Heart left ventricle (tissue), 13 donors: ENCODE results near the gene DRC7.

Source experiments
- POLR2A ChIP-seq, 2 donors: fragments of 450-650 bp; IDR thresholded peaks; one replicate each; pipeline ENCODE4 v1.6.1; 2017; ENCODE audit warnings: antibody characterized with exemption in 2 of 2, mild to moderate bottlenecking in 2 of 2, moderate library complexity in 2 of 2
- TF ChIP-seq, protein P1 (sequence below), 12 donors: fragments of 200-600 bp; sonication (generic) in 4 of 12; IDR thresholded peaks; one replicate each; pipeline versions ENCODE4 v1.5.0 to v1.8.0; 2018 to 2022; ENCODE audit warnings: antibody characterized with exemption in 12 of 12, mild to moderate bottlenecking in 5 of 12
- donor health status: ischemic (EF 13 %, LVEDD 7.1; RV severe dilation, severe dysfunction).
- donor health status: DM: no; HTN: yes; CAD: no.
- donor health status: DM: no; HTN: no; CAD: no.
- donor health status: ischemic (EF 25% LVEDD 6.9; RV normal size, moderate dysfunction).
- donor health status: ischemic (EF 25% LVEDD 5.7; RV mildly dilated, moderate dysfunction).
- donor health status: ischemic (EF 35%, LVEDD 5.7; RV mildly dilated, moderate dysfunction).
- donor health status: nonischemic (EF 11% LVEDD 7.7; RV severe dilation, severe dysfunction).
- donor health status: DM: yes; HTN: yes; CAD: no.
- donor health status: PGD.
- donor health status: ischemic (EF 29% LVEDD 5.4; RV normal size, mild dysfunction).
- donor health status: nonischemic (EF 23%, LVEDD 6.1; RV moderate dilation, normal function).

DNA sequence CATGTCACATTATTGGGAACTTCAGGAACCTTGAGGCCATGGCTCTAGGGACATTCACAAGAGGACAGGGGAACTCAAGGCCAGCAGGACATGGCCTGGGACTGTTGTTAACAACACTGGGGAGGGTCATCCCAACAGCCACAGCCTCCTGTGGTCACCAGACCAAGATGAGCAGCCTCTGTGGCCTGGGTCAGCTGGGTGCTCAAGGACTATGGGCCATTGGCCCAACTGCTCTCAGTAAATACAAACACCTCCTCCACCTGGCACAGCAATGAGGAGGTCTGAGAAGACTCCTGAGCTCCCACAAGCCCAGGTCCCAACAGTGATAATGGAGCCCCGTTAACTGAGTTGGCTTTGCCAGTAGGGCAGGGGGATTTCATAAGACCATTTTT is 86.7 kb downstream of the DRC7 start:
- TF ChIP-seq POLR2A (IDR thresholded peaks at IDR 0.05), result no peak
- TF ChIP-seq, protein P1, sequence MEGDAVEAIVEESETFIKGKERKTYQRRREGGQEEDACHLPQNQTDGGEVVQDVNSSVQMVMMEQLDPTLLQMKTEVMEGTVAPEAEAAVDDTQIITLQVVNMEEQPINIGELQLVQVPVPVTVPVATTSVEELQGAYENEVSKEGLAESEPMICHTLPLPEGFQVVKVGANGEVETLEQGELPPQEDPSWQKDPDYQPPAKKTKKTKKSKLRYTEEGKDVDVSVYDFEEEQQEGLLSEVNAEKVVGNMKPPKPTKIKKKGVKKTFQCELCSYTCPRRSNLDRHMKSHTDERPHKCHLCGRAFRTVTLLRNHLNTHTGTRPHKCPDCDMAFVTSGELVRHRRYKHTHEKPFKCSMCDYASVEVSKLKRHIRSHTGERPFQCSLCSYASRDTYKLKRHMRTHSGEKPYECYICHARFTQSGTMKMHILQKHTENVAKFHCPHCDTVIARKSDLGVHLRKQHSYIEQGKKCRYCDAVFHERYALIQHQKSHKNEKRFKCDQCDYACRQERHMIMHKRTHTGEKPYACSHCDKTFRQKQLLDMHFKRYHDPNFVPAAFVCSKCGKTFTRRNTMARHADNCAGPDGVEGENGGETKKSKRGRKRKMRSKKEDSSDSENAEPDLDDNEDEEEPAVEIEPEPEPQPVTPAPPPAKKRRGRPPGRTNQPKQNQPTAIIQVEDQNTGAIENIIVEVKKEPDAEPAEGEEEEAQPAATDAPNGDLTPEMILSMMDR (IDR thresholded peaks at IDR 0.05), result no peak
